HEK293 (cell line): ENCODE data around the gene DCUN1D1.

Source experiments
- CTCF ChIP-seq: fragments of 450-650 bp; formaldehyde crosslinking; IDR thresholded peaks from 2 replicates; pipeline ENCODE4 v1.5.1; 2016; ENCODE audit warnings: missing biosample characterization, missing genetic modification characterization
- REPIN1 ChIP-seq: fragments of 450-650 bp; formaldehyde crosslinking; IDR thresholded peaks from 2 replicates; pipeline ENCODE4 v1.5.1; 2017; ENCODE audit warnings: missing biosample characterization, missing genetic modification characterization, low read depth
- ZFP41 ChIP-seq: fragments of 450-650 bp; formaldehyde crosslinking; IDR thresholded peaks from 2 replicates; pipeline ENCODE4 v1.5.1; 2016; ENCODE audit warnings: missing biosample characterization, missing genetic modification characterization, borderline replicate concordance
- ZNF10 ChIP-seq: fragments of 450-650 bp; formaldehyde crosslinking; IDR thresholded peaks from 2 replicates; pipeline ENCODE4 v1.5.1; 2017; ENCODE audit warnings: missing biosample characterization, missing genetic modification characterization
- ZNF560 ChIP-seq: fragments of 450-650 bp; formaldehyde crosslinking; IDR thresholded peaks from 2 replicates; pipeline ENCODE4 v1.5.1; 2017; ENCODE audit warnings: missing biosample characterization, missing genetic modification characterization, borderline replicate concordance
- TF ChIP-seq, protein P1 (sequence below): fragments of 450-650 bp; formaldehyde crosslinking; IDR thresholded peaks from 2 replicates; pipeline ENCODE4 v1.5.1; 2017; ENCODE audit warnings: missing biosample characterization, mild to moderate bottlenecking, missing genetic modification characterization, moderate library complexity

GRCh38 chr3:183008800-183009199 lies 28.5 kb upstream of the DCUN1D1 start:
- no peak for TF ChIP-seq CTCF (tag by site-specific recombination)
- TF ChIP-seq ZNF10 = no peak
- no peak for TF ChIP-seq ZNF560 (tag by site-specific recombination)
- TF ChIP-seq ZFP41 (tag by site-specific recombination) = no peak
- TF ChIP-seq REPIN1 (tag by site-specific recombination) = no peak
- TF ChIP-seq, protein P1, sequence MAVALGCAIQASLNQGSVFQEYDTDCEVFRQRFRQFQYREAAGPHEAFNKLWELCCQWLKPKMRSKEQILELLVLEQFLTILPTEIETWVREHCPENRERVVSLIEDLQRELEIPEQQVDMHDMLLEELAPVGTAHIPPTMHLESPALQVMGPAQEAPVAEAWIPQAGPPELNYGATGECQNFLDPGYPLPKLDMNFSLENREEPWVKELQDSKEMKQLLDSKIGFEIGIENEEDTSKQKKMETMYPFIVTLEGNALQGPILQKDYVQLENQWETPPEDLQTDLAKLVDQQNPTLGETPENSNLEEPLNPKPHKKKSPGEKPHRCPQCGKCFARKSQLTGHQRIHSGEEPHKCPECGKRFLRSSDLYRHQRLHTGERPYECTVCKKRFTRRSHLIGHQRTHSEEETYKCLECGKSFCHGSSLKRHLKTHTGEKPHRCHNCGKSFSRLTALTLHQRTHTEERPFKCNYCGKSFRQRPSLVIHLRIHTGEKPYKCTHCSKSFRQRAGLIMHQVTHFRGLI = no peak
